GM12875 (cell line): Measurements from ENCODE around the gene BACE2.
A peak's percentile ranks its signal among the peaks of the same experiment; 100 is the strongest.

ENCODE experiments used
- H3K4me3 ChIP-seq: one replicate; pipeline ENCODE4 v1.5.1; 2011; ENCODE audit warnings: low read depth, low read length, control low read depth
- CTCF ChIP-seq: IDR thresholded peaks from 2 replicates; pipeline ENCODE4 v1.5.1; 2011; ENCODE audit warnings: low read depth, mild to moderate bottlenecking, control low read depth, inconsistent platforms, low read length, moderate library complexity, borderline replicate concordance; ENCODE audit not compliant: insufficient read depth

The BACE2 gene

GRCh38 chr21:41167348-41168342 lies at the start of gene BACE2:
Gene BACE2 (plus strand): TSS chr21:41168160. CDS start chr21:41168264, 104 bp downstream.
- TF ChIP-seq CTCF, result peak; percentile 68
- H3K4me3 ChIP-seq, result peak within 1 kb of the TSS; percentile 29

GRCh38 chr21:41119901-41120300 lies 48.1 kb upstream of the BACE2 start:
- TF ChIP-seq CTCF, result no peak
- no peak overlapping the region for H3K4me3 ChIP-seq

- no peak for TF ChIP-seq CTCF
- H3K4me3 ChIP-seq, result no peak overlapping the region
These were observed 47.0 kb upstream of the BACE2 start for GRCh38 chr21:41120997-41121396.

- no peak overlapping the region for H3K4me3 ChIP-seq
- TF ChIP-seq CTCF, result peak; percentile 87
These were observed 46.1 kb upstream of the BACE2 start for GRCh38 chr21:41121785-41122415.

GRCh38 chr21:41124641-41125201 lies 43.2 kb upstream of the BACE2 start:
- TF ChIP-seq CTCF, result no peak
- H3K4me3 ChIP-seq, result no peak overlapping the region

GRCh38 chr21:41128981-41129380 lies 39.0 kb upstream of the BACE2 start:
- no peak overlapping the region for H3K4me3 ChIP-seq
- TF ChIP-seq CTCF, result no peak
